SKM-1 (cell line): Measurements from ENCODE around the gene PFDN5.
A peak's percentile ranks its signal among the peaks of the same experiment; 100 is the strongest.
"Not testable (repeated sequence)": the region's sequence is repeated elsewhere in the genome, so short reads cannot be mapped to it uniquely, and the experiment has no call there.

Experiments
- DNase-seq: peaks from one replicate; lab custom pipeline; 2025; ENCODE audit not compliant: unreplicated experiment; lab: John Stamatoyannopoulos, UW

Gene PFDN5

GRCh38 chr12:53286448-53286847 lies 8.9 kb upstream of the PFDN5 start:
- DNase-seq: no peak

GRCh38 chr12:53287741-53288216 lies 7.6 kb upstream of the PFDN5 start:
- DNase-seq: no peak

GRCh38 chr12:53288322-53288721 lies 7.0 kb upstream of the PFDN5 start:
- DNase-seq: no peak

GRCh38 chr12:53289891-53290290 lies 5.5 kb upstream of the PFDN5 start:
- DNase-seq: no peak

- no peak for DNase-seq
These were observed 4.7 kb upstream of the PFDN5 start for GRCh38 chr12:53290661-53291060.

- DNase-seq: no peak
These were observed 2.9 kb upstream of the PFDN5 start for GRCh38 chr12:53292426-53292825.

GRCh38 chr12:53295891-53296219 lies 513 bp downstream of the PFDN5 start:
- no peak for DNase-seq

- not testable (repeated sequence) for DNase-seq
These were observed 1.8 kb downstream of the PFDN5 start for GRCh38 chr12:53297106-53297505.

- no peak for DNase-seq
These were observed 2.8 kb downstream of the PFDN5 start for GRCh38 chr12:53298164-53298563.

- DNase-seq: peak; percentile 3
These were observed 3.7 kb downstream of the PFDN5 start for GRCh38 chr12:53299101-53299453.

GRCh38 chr12:53299454-53300180 lies 4.3 kb downstream of the PFDN5 start, which contains the start of gene MYG1:
Gene MYG1 (plus strand): TSS chr12:53299695. CDS start chr12:53299738, 43 bp downstream.
- peak; percentile 6 for DNase-seq

GRCh38 chr12:53300187-53300586 lies 4.8 kb downstream of the PFDN5 start:
- no peak for DNase-seq

GRCh38 chr12:53302903-53303302 lies 7.6 kb downstream of the PFDN5 start:
- DNase-seq: no peak

GRCh38 chr12:53306826-53307225 lies 11.5 kb downstream of the PFDN5 start:
- DNase-seq: no peak

GRCh38 chr12:53308276-53308675 lies 12.9 kb downstream of the PFDN5 start:
- DNase-seq: no peak

GRCh38 chr12:53313996-53314395 lies 18.7 kb downstream of the PFDN5 start:
- DNase-seq: peak; percentile 16

GRCh38 chr12:53320352-53321195 lies 25.2 kb downstream of the PFDN5 start:
- no peak for DNase-seq

- DNase-seq: peak; percentile 27
These were observed 28.9 kb downstream of the PFDN5 start for GRCh38 chr12:53324113-53324778.

GRCh38 chr12:53324779-53325510 lies 29.6 kb downstream of the PFDN5 start:
- peak; percentile 50 for DNase-seq

GRCh38 chr12:53325511-53326061 lies 30.2 kb downstream of the PFDN5 start:
- no peak for DNase-seq
